Measurements from ENCODE around the gene NKTR. TPM values are rescaled to one million over a fixed set of nuclear protein-coding genes. Genes with fewer than 3 reads are reported as not detected.

NKTR gene
- total RNA-seq, 1 donor from 2014 or later: 73.7 TPM

GRCh38 chr3:42688016-42688415 lies 87.5 kb downstream of the NKTR start:
- TF ChIP-seq, protein P1, sequence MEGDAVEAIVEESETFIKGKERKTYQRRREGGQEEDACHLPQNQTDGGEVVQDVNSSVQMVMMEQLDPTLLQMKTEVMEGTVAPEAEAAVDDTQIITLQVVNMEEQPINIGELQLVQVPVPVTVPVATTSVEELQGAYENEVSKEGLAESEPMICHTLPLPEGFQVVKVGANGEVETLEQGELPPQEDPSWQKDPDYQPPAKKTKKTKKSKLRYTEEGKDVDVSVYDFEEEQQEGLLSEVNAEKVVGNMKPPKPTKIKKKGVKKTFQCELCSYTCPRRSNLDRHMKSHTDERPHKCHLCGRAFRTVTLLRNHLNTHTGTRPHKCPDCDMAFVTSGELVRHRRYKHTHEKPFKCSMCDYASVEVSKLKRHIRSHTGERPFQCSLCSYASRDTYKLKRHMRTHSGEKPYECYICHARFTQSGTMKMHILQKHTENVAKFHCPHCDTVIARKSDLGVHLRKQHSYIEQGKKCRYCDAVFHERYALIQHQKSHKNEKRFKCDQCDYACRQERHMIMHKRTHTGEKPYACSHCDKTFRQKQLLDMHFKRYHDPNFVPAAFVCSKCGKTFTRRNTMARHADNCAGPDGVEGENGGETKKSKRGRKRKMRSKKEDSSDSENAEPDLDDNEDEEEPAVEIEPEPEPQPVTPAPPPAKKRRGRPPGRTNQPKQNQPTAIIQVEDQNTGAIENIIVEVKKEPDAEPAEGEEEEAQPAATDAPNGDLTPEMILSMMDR (IDR thresholded peaks at IDR 0.05): no peak
- no peak for DNase-seq (ENCODE audit: extremely low spot score, unreplicated experiment)
- Mint-ChIP-seq H3K4me1 (ENCODE audit: unreplicated experiment) (peaks cover 8% of the 10 kb centered on the region), H3K27me3 (ENCODE audit: unreplicated experiment) (peaks cover 17% of the 10 kb centered on the region), H3K4me3 (ENCODE audit: unreplicated experiment) (no peak overlapping the region), H3K36me3 (ENCODE audit: unreplicated experiment) (no peaks in the 10 kb centered on the region), H3K27ac (ENCODE audit: unreplicated experiment) (no peak overlapping the region), H3K9me3 (ENCODE audit: unreplicated experiment) (no peaks in the 10 kb centered on the region)

DNA sequence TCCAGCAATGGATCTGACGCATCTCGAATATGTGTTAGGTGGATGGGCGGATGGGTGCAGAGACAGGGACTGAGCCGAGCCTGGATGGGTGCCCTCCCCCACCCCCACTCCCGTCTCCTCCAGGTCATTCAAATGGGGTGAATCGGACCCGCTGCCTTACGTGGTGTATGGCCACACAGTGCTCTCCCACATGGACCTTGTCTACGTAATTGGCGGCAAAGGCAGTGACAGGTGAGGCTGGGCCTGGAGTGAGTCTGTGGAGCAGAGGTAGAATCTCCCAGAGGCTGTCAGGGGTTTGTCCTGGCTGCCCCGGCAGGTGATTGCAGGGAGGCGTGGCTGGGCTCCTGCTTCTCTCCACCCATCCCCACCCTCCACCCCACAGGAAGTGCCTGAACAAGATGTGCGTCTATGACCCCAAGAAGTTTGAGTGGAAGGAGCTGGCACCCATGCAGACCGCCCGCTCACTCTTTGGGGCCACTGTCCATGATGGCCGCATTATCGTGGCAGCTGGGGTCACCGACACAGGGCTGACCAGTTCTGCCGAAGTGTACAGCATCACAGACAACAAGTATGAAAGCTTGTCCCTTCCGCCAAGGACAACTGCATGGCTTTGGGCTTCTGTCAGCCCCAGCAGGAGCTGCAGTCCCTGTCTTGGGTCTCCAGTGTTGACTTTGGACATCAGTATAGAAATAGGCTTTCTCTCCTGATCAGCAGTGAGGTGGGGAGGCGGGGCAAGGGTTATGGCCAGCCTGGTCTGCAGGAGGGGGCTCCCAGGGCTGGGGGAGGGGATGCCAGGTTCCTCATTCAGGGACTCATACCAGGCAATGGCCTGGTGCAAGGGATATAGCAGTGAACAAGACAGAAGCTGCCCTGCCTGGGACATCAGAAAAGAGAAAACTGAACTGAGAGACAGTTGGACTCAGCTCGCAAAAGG lies 88.3 kb downstream of the NKTR start:
- H3K9me3 Mint-ChIP-seq (ENCODE audit: unreplicated experiment): no peaks in the 10 kb centered on the region
- H3K4me1 Mint-ChIP-seq (ENCODE audit: unreplicated experiment): peaks cover 6% of the 10 kb centered on the region
- no peak overlapping the region for H3K4me3 Mint-ChIP-seq (ENCODE audit: unreplicated experiment)
- H3K27me3 Mint-ChIP-seq (ENCODE audit: unreplicated experiment): peaks cover 17% of the 10 kb centered on the region
- TF ChIP-seq, protein P1 (IDR thresholded peaks at IDR 0.05): no peak
- DNase-seq (ENCODE audit: extremely low spot score, unreplicated experiment): no peak
- no peak overlapping the region for H3K27ac Mint-ChIP-seq (ENCODE audit: unreplicated experiment)
- H3K36me3 Mint-ChIP-seq (ENCODE audit: unreplicated experiment): no peaks in the 10 kb centered on the region

DNA sequence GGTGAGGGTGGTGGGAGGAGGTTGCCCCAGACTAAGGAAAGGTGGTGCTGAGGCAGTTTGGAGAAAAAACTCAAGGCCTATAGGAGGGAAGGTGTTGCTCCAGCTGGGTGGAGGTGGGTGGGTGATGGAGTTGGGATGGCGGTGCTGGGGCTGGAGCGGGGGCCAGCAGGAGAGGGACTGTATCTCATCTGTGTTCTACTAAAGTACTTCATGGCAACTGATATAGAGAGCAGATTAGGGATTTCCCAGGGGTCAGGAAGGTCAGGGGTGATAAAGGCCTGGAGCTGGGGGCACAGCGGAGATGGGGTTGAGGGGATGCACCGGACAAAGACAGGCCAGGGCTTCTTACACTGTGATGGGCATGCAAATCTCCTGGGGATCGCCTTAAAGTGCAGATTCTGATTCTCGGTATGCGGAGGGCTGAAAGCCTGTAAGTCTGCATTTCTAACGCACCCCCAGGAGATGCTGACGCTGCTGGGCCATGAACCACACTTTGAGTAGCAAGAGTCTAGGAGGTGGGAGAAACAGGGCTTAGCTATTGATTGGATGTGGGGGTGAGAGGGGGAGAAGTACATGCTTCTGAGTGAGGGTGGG lies 89.0 kb downstream of the NKTR start:
- Mint-ChIP-seq H3K27ac (ENCODE audit: unreplicated experiment) (no peak overlapping the region), H3K4me3 (ENCODE audit: unreplicated experiment) (no peak overlapping the region), H3K9me3 (ENCODE audit: unreplicated experiment) (no peaks in the 10 kb centered on the region), H3K27me3 (ENCODE audit: unreplicated experiment) (peaks cover 17% of the 10 kb centered on the region), H3K36me3 (ENCODE audit: unreplicated experiment) (no peaks in the 10 kb centered on the region), H3K4me1 (ENCODE audit: unreplicated experiment) (peaks cover 1% of the 10 kb centered on the region)
- no peak for DNase-seq (ENCODE audit: extremely low spot score, unreplicated experiment)
- TF ChIP-seq, protein P1 (IDR thresholded peaks at IDR 0.05): no peak

DNA sequence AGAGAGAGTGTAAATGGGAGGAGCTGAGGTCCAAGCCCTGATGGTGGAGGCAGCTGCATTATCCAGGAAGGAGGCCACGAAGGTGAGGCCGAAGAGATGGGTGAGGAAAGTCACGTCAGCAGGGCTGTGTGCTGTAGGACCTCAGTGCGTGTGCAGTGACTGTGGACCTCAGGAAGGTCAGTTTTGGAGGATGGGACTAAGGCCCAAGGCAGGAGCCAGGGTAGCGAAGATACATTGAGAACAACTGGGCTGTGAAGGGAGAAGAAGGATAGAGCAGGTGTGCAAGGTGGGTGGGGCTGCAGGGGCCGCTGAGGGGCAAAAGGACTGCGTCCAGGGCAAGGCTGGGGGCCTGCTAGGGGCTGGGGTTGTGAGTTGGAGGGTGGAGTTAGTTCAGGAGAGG lies 89.7 kb downstream of the NKTR start:
- no peaks in the 10 kb centered on the region for H3K4me1 Mint-ChIP-seq (ENCODE audit: unreplicated experiment)
- TF ChIP-seq, protein P1 (IDR thresholded peaks at IDR 0.05): no peak
- no peak overlapping the region for H3K4me3 Mint-ChIP-seq (ENCODE audit: unreplicated experiment)
- H3K36me3 Mint-ChIP-seq (ENCODE audit: unreplicated experiment): no peaks in the 10 kb centered on the region
- H3K9me3 Mint-ChIP-seq (ENCODE audit: unreplicated experiment): no peaks in the 10 kb centered on the region
- no peak for DNase-seq (ENCODE audit: extremely low spot score, unreplicated experiment)
- H3K27ac Mint-ChIP-seq (ENCODE audit: unreplicated experiment): no peak overlapping the region
- H3K27me3 Mint-ChIP-seq (ENCODE audit: unreplicated experiment): peaks cover 17% of the 10 kb centered on the region
